ENCODE results near the gene SCGB1D4.
"Not testable (repeated sequence)": the region's sequence is repeated elsewhere in the genome, so short reads cannot be mapped to it uniquely, and the experiment has no call there.

The SCGB1D4 gene

GRCh38 chr11:62298975-62299374 is at the start of gene SCGB1D4:
Gene SCGB1D4 (minus strand): TSS chr11:62299075. CDS start chr11:62299010, 65 bp downstream.
- DNase-seq = no peak

- no peak for DNase-seq
Measured at GRCh38 chr11:62345861-62346260, 47.0 kb upstream of the SCGB1D4 start.

- no peak for DNase-seq
Measured at GRCh38 chr11:62344210-62344609, 45.3 kb upstream of the SCGB1D4 start.

- not testable (repeated sequence) for DNase-seq
Measured at GRCh38 chr11:62343646-62344190, 44.8 kb upstream of the SCGB1D4 start.

GRCh38 chr11:62341588-62341987 is 42.7 kb upstream of the SCGB1D4 start:
- DNase-seq = no peak

GRCh38 chr11:62340269-62340901 is 41.5 kb upstream of the SCGB1D4 start:
- DNase-seq = peak; percentile 76 to 93

GRCh38 chr11:62338218-62338617 is 39.3 kb upstream of the SCGB1D4 start:
- DNase-seq = no peak

- DNase-seq = peak; percentile 39 to 85
Measured at GRCh38 chr11:62337303-62338181, 38.7 kb upstream of the SCGB1D4 start, which contains the start of gene ASRGL1. Gene ASRGL1 (plus strand): TSS chr11:62337448. CDS start chr11:62337978, 530 bp downstream.

GRCh38 chr11:62336949-62337302 is 38.1 kb upstream of the SCGB1D4 start:
- DNase-seq = not testable (repeated sequence)

GRCh38 chr11:62333768-62334167 is 34.9 kb upstream of the SCGB1D4 start:
- no peak for DNase-seq

- DNase-seq = not testable (repeated sequence)
Measured at GRCh38 chr11:62331264-62331663, 32.4 kb upstream of the SCGB1D4 start.

GRCh38 chr11:62327541-62327940 is 28.7 kb upstream of the SCGB1D4 start:
- DNase-seq = not testable (repeated sequence)

GRCh38 chr11:62326719-62327118 is 27.8 kb upstream of the SCGB1D4 start:
- not testable (repeated sequence) for DNase-seq

GRCh38 chr11:62325781-62326180 is 26.9 kb upstream of the SCGB1D4 start:
- not testable (repeated sequence) for DNase-seq

- peak in 1 of 2 donors; percentile 6 for DNase-seq
Measured at GRCh38 chr11:62324731-62325556, 26.1 kb upstream of the SCGB1D4 start.

GRCh38 chr11:62322524-62322923 is 23.6 kb upstream of the SCGB1D4 start:
- no peak for DNase-seq

- DNase-seq = no peak
Measured at GRCh38 chr11:62315431-62315830, 16.6 kb upstream of the SCGB1D4 start.

GRCh38 chr11:62309991-62310390 is 11.1 kb upstream of the SCGB1D4 start:
- no peak for DNase-seq

- DNase-seq = no peak
Measured at GRCh38 chr11:62307950-62308349, 9.1 kb upstream of the SCGB1D4 start.

GRCh38 chr11:62306227-62306626 is 7.4 kb upstream of the SCGB1D4 start:
- DNase-seq = no peak

- DNase-seq = no peak
Measured at GRCh38 chr11:62295504-62295903, 3.4 kb downstream of the SCGB1D4 start.

GRCh38 chr11:62280452-62280851 is 18.4 kb downstream of the SCGB1D4 start:
- no peak for DNase-seq

- DNase-seq = no peak
Measured at GRCh38 chr11:62273789-62274275, 25.0 kb downstream of the SCGB1D4 start.
